ENCODE results near the gene CD22. TPM values are rescaled to one million over a fixed set of nuclear protein-coding genes. Genes with fewer than 3 reads are reported as not detected.

The CD22 gene
- total and polyA plus RNA-seq, 2 donors (not counting 1 experiment from before 2014, with no cell fraction given) = 692 to 1,437 TPM

- Histone ChIP-seq H2AFZ (ENCODE audit: insufficient read depth, low read depth, low read length, poor library complexity, severe bottlenecking) (no peak overlapping the region), H3K4me2 (replicated peaks; ENCODE audit: low read depth, low read length, poor library complexity, severe bottlenecking) (no peak overlapping the region), H3K36me3 (replicated peaks in 1 of 2; ENCODE audit: control extremely low read depth in 1 of 2, control insufficient read depth in 1 of 2, extremely low read depth in 1 of 2, insufficient read depth in 2 of 2, low read length in 1 of 2) (no peaks in the 10 kb centered on the region), H3K9ac (ENCODE audit: low read length) (no peak overlapping the region), H3K79me2 (ENCODE audit: control insufficient read depth, insufficient read depth, low read length) (no peaks in the 10 kb centered on the region), H3K4me3 (ENCODE audit: control extremely low read depth in 1 of 5, extremely low read depth in 1 of 5, insufficient read depth in 1 of 5, low read depth in 2 of 5, low read length in 4 of 5) (no peak overlapping the region), H3K9me3 (ENCODE audit: control extremely low read depth in 1 of 3, control insufficient read depth in 2 of 3, insufficient read depth in 1 of 3, low read length in 2 of 3) (peaks cover 0 to 4% (median 1%) of the 10 kb centered on the region in 3 donors), H4K20me1 (ENCODE audit: control insufficient read depth, insufficient read depth, low read length, poor library complexity, severe bottlenecking) (no peaks in the 10 kb centered on the region), H3K4me1 (ENCODE audit: control insufficient read depth in 2 of 2, insufficient read depth in 2 of 2, low read length in 2 of 2) (peaks cover 13 to 14% of the 10 kb centered on the region in 2 donors), H3K27ac (ENCODE audit: low read length in 2 of 2) (no peak overlapping the region), H3K27me3 (replicated peaks in 1 of 4; ENCODE audit: control extremely low read depth in 1 of 4, control insufficient read depth in 3 of 4, insufficient read depth in 4 of 4, low read length in 3 of 4) (no peaks in the 10 kb centered on the region)
- TF ChIP-seq CTCF (IDR thresholded peaks at IDR 0.05) (peak; percentile 13), EZH2 (IDR thresholded peaks at IDR 0.05; ENCODE audit: borderline replicate concordance, insufficient read depth, low read depth, low read length, poor library complexity, severe bottlenecking) (no peak)
- intact Hi-C loops (cut with micrococcal nuclease) = no loop called here
- ChIA-PET CTCF (interaction anchor here (1.1 kb wide), 1 partner anchor 23 kb away, joined by 5 read pairs; no protein-coding TSS in a partner anchor), POLR2A (no interaction called here)
- Mint-ChIP-seq H3K27me3 (no peaks in the 10 kb centered on the region), H3K9me3 (ENCODE audit: insufficient read depth) (no peaks in the 10 kb centered on the region), H3K4me3 (no peak overlapping the region), H3K4me1 (peaks cover 18% of the 10 kb centered on the region), H3K27ac (no peak overlapping the region)
- 95% methylated on average over 9 of the region's 12 CpGs for WGBS (ENCODE audit: insufficient coverage)
- DNase-seq (no peak), ATAC-seq (ENCODE audit: low read depth) (no peak)
Measured at GRCh38 chr19:35375505-35376307, 46.7 kb downstream of the CD22 start.

GRCh38 chr19:35377656-35378055 lies 48.7 kb downstream of the CD22 start:
- CTCF ChIA-PET = interaction anchor here (1.0 to 2.0 kb wide), 4 partner anchors 25 to 99 kb away, joined by 3 to 5 read pairs (median 4); no protein-coding TSS in a partner anchor
- Histone ChIP-seq H3K36me3 (replicated peaks in 1 of 2; ENCODE audit: control extremely low read depth in 1 of 2, control insufficient read depth in 1 of 2, extremely low read depth in 1 of 2, insufficient read depth in 2 of 2, low read length in 1 of 2) (no peaks in the 10 kb centered on the region), H3K4me3 (ENCODE audit: control extremely low read depth in 1 of 5, extremely low read depth in 1 of 5, insufficient read depth in 1 of 5, low read depth in 2 of 5, low read length in 4 of 5) (no peak overlapping the region), H4K20me1 (ENCODE audit: control insufficient read depth, insufficient read depth, low read length, poor library complexity, severe bottlenecking) (no peaks in the 10 kb centered on the region), H2AFZ (ENCODE audit: insufficient read depth, low read depth, low read length, poor library complexity, severe bottlenecking) (no peak overlapping the region), H3K27ac (ENCODE audit: low read length in 2 of 2) (no peak overlapping the region), H3K79me2 (ENCODE audit: control insufficient read depth, insufficient read depth, low read length) (no peaks in the 10 kb centered on the region), H3K9ac (ENCODE audit: low read length) (no peak overlapping the region), H3K4me2 (replicated peaks; ENCODE audit: low read depth, low read length, poor library complexity, severe bottlenecking) (no peak overlapping the region), H3K4me1 (ENCODE audit: control insufficient read depth in 2 of 2, insufficient read depth in 2 of 2, low read length in 2 of 2) (peaks cover 13 to 14% of the 10 kb centered on the region in 2 donors), H3K27me3 (replicated peaks in 1 of 4; ENCODE audit: control extremely low read depth in 1 of 4, control insufficient read depth in 3 of 4, insufficient read depth in 4 of 4, low read length in 3 of 4) (no peaks in the 10 kb centered on the region), H3K9me3 (ENCODE audit: control extremely low read depth in 1 of 3, control insufficient read depth in 2 of 3, insufficient read depth in 1 of 3, low read length in 2 of 3) (peaks cover 0 to 4% (median 1%) of the 10 kb centered on the region in 3 donors)
- peaks cover 18% of the 10 kb centered on the region for H3K4me1 Mint-ChIP-seq
- H3K4me3 Mint-ChIP-seq = no peak overlapping the region
- H3K27me3 Mint-ChIP-seq = peaks cover 10% of the 10 kb centered on the region
- no peak overlapping the region for H3K27ac Mint-ChIP-seq
- no peaks in the 10 kb centered on the region for H3K9me3 Mint-ChIP-seq (ENCODE audit: insufficient read depth)
- POLR2A ChIA-PET = no interaction called here
- intact Hi-C loops (cut with micrococcal nuclease) = no loop called here
- WGBS (ENCODE audit: insufficient coverage) = 67% methylated on average over 1 of the region's 1 CpG
- no peak for ATAC-seq (ENCODE audit: low read depth)
- DNase-seq = no peak
- TF ChIP-seq EZH2 (IDR thresholded peaks at IDR 0.05; ENCODE audit: borderline replicate concordance, insufficient read depth, low read depth, low read length, poor library complexity, severe bottlenecking) (no peak), CTCF (IDR thresholded peaks at IDR 0.05) (no peak)
